Measurements from ENCODE around the gene UBE2J2. TPM values are rescaled to one million over a fixed set of nuclear protein-coding genes. Genes with fewer than 3 reads are reported as not detected.

Gene UBE2J2
- total and polyA plus RNA-seq, 2 of the 13 experiments (the other 11 are each of a cell fraction or from before 2014, with no cell fraction given), result 25.4 to 29.4 TPM

- TF ChIP-seq LCORL (IDR thresholded peaks at IDR 0.05) (no peak), LCORL (CRISPR knock-in tag; IDR thresholded peaks at IDR 0.05) (no peak), THRA (CRISPR knock-in tag; IDR thresholded peaks at IDR 0.05; ENCODE audit: borderline replicate concordance) (no peak), HDAC2 (CRISPR knock-in tag; IDR thresholded peaks at IDR 0.05) (no peak; the same call in 1 of the 2 replicates), CREBL2 (CRISPR knock-in tag; IDR thresholded peaks at IDR 0.05; ENCODE audit: borderline replicate concordance) (no peak), AHR (CRISPR knock-in tag; IDR thresholded peaks at IDR 0.05) (no peak), IKZF5 (CRISPR knock-in tag; IDR thresholded peaks at IDR 0.05) (0 out of 2 replicates have a peak, but pooled peaks have one; percentile 45), ZNF589 (CRISPR knock-in tag; conservative IDR thresholded peaks at IDR 0.05) (no peak), NR0B2 (CRISPR knock-in tag; IDR thresholded peaks at IDR 0.05) (no peak), ZNF883 (CRISPR knock-in tag; IDR thresholded peaks at IDR 0.05; ENCODE audit: not compliant biosample characterization) (no peak), MLXIP (CRISPR knock-in tag; IDR thresholded peaks at IDR 0.05; ENCODE audit: borderline replicate concordance) (no peak), HNRNPUL1 (IDR thresholded peaks at IDR 0.05; ENCODE audit: low read depth, low read length) (no peak), STAG1 (CRISPR knock-in tag; IDR thresholded peaks at IDR 0.05) (no peak), TRAFD1 (CRISPR knock-in tag; IDR thresholded peaks at IDR 0.05; ENCODE audit: borderline replicate concordance) (no peak), BRCA1 (CRISPR knock-in tag; IDR thresholded peaks at IDR 0.05) (no peak), ZKSCAN5 (CRISPR knock-in tag; IDR thresholded peaks at IDR 0.05) (no peak), FOXC1 (CRISPR knock-in tag; IDR thresholded peaks at IDR 0.05; ENCODE audit: borderline replicate concordance) (0 out of 2 replicates have a peak, but pooled peaks have one; percentile 28), ATF3 (CRISPR knock-in tag; IDR thresholded peaks at IDR 0.05) (peak; percentile 63; the same call in 1 of the 2 replicates)
Measured at GRCh38 chr1:1304331-1305299, 31.0 kb upstream of the UBE2J2 start (continued).

All from HepG2 (cell line).